ENCODE data around the gene AURKAIP1.
"Not testable (repeated sequence)": the region's sequence is repeated elsewhere in the genome, so short reads cannot be mapped to it uniquely, and the experiment has no call there.

Gene AURKAIP1

GRCh38 chr1:1391225-1391624 lies 16.2 kb upstream of the AURKAIP1 start:
- Histone ChIP-seq H3K27ac (no peak overlapping the region), H3K4me3 (no peak overlapping the region)

- H3K27ac ChIP-seq, result no peak overlapping the region
- no peak overlapping the region for H3K4me3 ChIP-seq
Observed at GRCh38 chr1:1390675-1391074, 15.7 kb upstream of the AURKAIP1 start.

- Histone ChIP-seq H3K27ac (no peak overlapping the region), H3K4me3 (no peak overlapping the region)
Observed at GRCh38 chr1:1388078-1388472, 13.1 kb upstream of the AURKAIP1 start.

GRCh38 chr1:1387098-1388077 lies 12.4 kb upstream of the AURKAIP1 start:
- Histone ChIP-seq H3K4me3 (no peak overlapping the region), H3K27ac (no peak overlapping the region)

GRCh38 chr1:1385931-1386330 lies 10.9 kb upstream of the AURKAIP1 start:
- H3K4me3 ChIP-seq, result no peak overlapping the region
- H3K27ac ChIP-seq, result no peak overlapping the region

GRCh38 chr1:1385339-1385738 lies 10.3 kb upstream of the AURKAIP1 start:
- not testable (repeated sequence) for H3K4me3 ChIP-seq, H3K27ac ChIP-seq

- no peak overlapping the region for H3K27ac ChIP-seq
- H3K4me3 ChIP-seq, result no peak overlapping the region
Observed at GRCh38 chr1:1381294-1381693, 6.3 kb upstream of the AURKAIP1 start.

- no peak overlapping the region for H3K4me3 ChIP-seq
- H3K27ac ChIP-seq, result no peak overlapping the region
Observed at GRCh38 chr1:1380860-1381259, 5.9 kb upstream of the AURKAIP1 start.

GRCh38 chr1:1377540-1378205 lies 2.7 kb upstream of the AURKAIP1 start:
- H3K4me3 ChIP-seq, result no peak overlapping the region

GRCh38 chr1:1376551-1377226 lies 1.7 kb upstream of the AURKAIP1 start:
- H3K4me3 ChIP-seq, result peak overlapping the region in 2 of 7 experiments; percentile 94 to 97

More at GRCh38 chr1:1377540-1378205, 2.7 kb upstream of the AURKAIP1 start:
- H3K27ac ChIP-seq, result no peak overlapping the region

GRCh38 chr1:1374589-1374928 lies 448 bp downstream of the AURKAIP1 start:
- Histone ChIP-seq H3K4me3 (peak overlapping the region; percentile 75 to 97 (median 89)), H3K27ac (peak overlapping the region; percentile 75 to 99 (median 96))

More at GRCh38 chr1:1376551-1377226, 1.7 kb upstream of the AURKAIP1 start:
- H3K27ac ChIP-seq, result peak overlapping the region in 9 of 21 experiments; percentile 31 to 98 (median 92)

GRCh38 chr1:1373815-1374588 lies 1.0 kb downstream of the AURKAIP1 start:
- Histone ChIP-seq H3K27ac (peak overlapping the region in 20 of 21 experiments; percentile 77 to 99 (median 96)), H3K4me3 (peak overlapping the region; percentile 75 to 97 (median 89))

GRCh38 chr1:1373051-1373814 lies 1.8 kb downstream of the AURKAIP1 start:
- Histone ChIP-seq H3K27ac (peak overlapping the region in 2 of 21 experiments; percentile 62 to 96), H3K4me3 (peak overlapping the region in 4 of 7 experiments; percentile 75 to 97 (median 94))

GRCh38 chr1:1371746-1372711 lies 3.0 kb downstream of the AURKAIP1 start:
- H3K4me3 ChIP-seq, result no peak overlapping the region
- H3K27ac ChIP-seq, result peak overlapping the region in 5 of 21 experiments; percentile 1 to 62 (median 35)

- peak overlapping the region in 3 of 21 experiments; percentile 1 to 35 (median 27) for H3K27ac ChIP-seq
- no peak overlapping the region for H3K4me3 ChIP-seq
Observed at GRCh38 chr1:1371364-1371745, 3.7 kb downstream of the AURKAIP1 start.

GRCh38 chr1:1370771-1371300 lies 4.2 kb downstream of the AURKAIP1 start:
- peak overlapping the region in 1 of 21 experiments; percentile 35 for H3K27ac ChIP-seq
- H3K4me3 ChIP-seq, result no peak overlapping the region

GRCh38 chr1:1370094-1370493 lies 4.9 kb downstream of the AURKAIP1 start:
- H3K27ac ChIP-seq, H3K4me3 ChIP-seq: not testable (repeated sequence)
